RWPE2 (cell line): ENCODE results near the gene SF1.

Experiments
- ATAC-seq: fragments of 200-7000 bp; cut with Tn5 transposase; 3 replicates; pipeline ENCODE4 v1.9.1; 2021; ENCODE audit warnings: low read depth
- DNase-seq: peaks from one replicate; pipeline ENCODE4 v3.0.0-alpha.2; 2020; ENCODE audit warnings: low spot score
- H3K27ac ChIP-seq: fragments of 450-650 bp; 2 replicates; pipeline ENCODE4 v1.5.1; 2017; ENCODE audit warnings: mild to moderate bottlenecking; ENCODE audit not compliant: poor library complexity, severe bottlenecking
- H3K27me3 ChIP-seq: fragments of 250-450 bp; sonication (Bioruptor Pico); 2 replicates; pipeline ENCODE4 v1.5.1; 2021; ENCODE audit warnings: mild to moderate bottlenecking, moderate library complexity; ENCODE audit not compliant: insufficient read depth, poor library complexity, severe bottlenecking
- H3K36me3 ChIP-seq: fragments of 250-450 bp; sonication (Bioruptor Pico); 2 replicates; pipeline ENCODE4 v1.5.1; 2020; ENCODE audit warnings: low read depth, mild to moderate bottlenecking, moderate library complexity
- H3K4me1 ChIP-seq: fragments of 250-450 bp; sonication (Bioruptor Pico); 2 replicates; pipeline ENCODE4 v1.5.1; 2021; ENCODE audit warnings: mild to moderate bottlenecking, moderate library complexity; ENCODE audit not compliant: insufficient read depth, poor library complexity, severe bottlenecking
- H3K4me3 ChIP-seq: fragments of 250-450 bp; sonication (Bioruptor Pico); 2 replicates; pipeline ENCODE4 v1.5.1; 2021; ENCODE audit warnings: mild to moderate bottlenecking, moderate library complexity; ENCODE audit not compliant: severe bottlenecking
- H3K9me3 ChIP-seq: fragments of 250-450 bp; sonication (Bioruptor Pico); 2 replicates; pipeline ENCODE4 v1.5.1; 2021; ENCODE audit warnings: mild to moderate bottlenecking, moderate library complexity; ENCODE audit not compliant: severe bottlenecking
- CTCF ChIP-seq: fragments of 450-650 bp; IDR thresholded peaks from one replicate; pipeline ENCODE4 v1.5.1; 2017; ENCODE audit warnings: mild to moderate bottlenecking, moderate library complexity; ENCODE audit not compliant: poor library complexity, severe bottlenecking

Gene SF1

GRCh38 chr11:64747961-64748665, 30.2 kb downstream of the SF1 start:
- H3K4me1 ChIP-seq: peaks cover 4% of the 10 kb centered on the region
- H3K27ac ChIP-seq: peak overlapping the region; percentile 74
- no peak for TF ChIP-seq CTCF
- ATAC-seq: peak; percentile 21; the same call in 2 of the 3 replicates
- H3K4me3 ChIP-seq: no peak overlapping the region
- H3K36me3 ChIP-seq: no peaks in the 10 kb centered on the region
- H3K9me3 ChIP-seq: no peaks in the 10 kb centered on the region
- DNase-seq: no peak
- H3K27me3 ChIP-seq: peaks cover 20% of the 10 kb centered on the region

- Histone ChIP-seq H3K4me3 (no peak overlapping the region), H3K4me1 (peaks cover 4% of the 10 kb centered on the region), H3K36me3 (no peaks in the 10 kb centered on the region), H3K27me3 (peaks cover 23% of the 10 kb centered on the region), H3K9me3 (no peaks in the 10 kb centered on the region), H3K27ac (no peak overlapping the region)
- ATAC-seq: no peak
- DNase-seq: no peak
- TF ChIP-seq CTCF: no peak
These were observed 31.9 kb downstream of the SF1 start for GRCh38 chr11:64746486-64746885.

GRCh38 chr11:64745521-64746328, 32.6 kb downstream of the SF1 start:
- Histone ChIP-seq H3K4me3 (peak overlapping the region; percentile 25), H3K36me3 (no peaks in the 10 kb centered on the region), H3K4me1 (peaks cover 4% of the 10 kb centered on the region), H3K9me3 (no peaks in the 10 kb centered on the region), H3K27me3 (peaks cover 23% of the 10 kb centered on the region), H3K27ac (no peak overlapping the region)
- TF ChIP-seq CTCF: no peak
- DNase-seq: no peak
- ATAC-seq: peak; percentile 23

GRCh38 chr11:64745189-64745520, 33.2 kb downstream of the SF1 start:
- no peak for DNase-seq
- Histone ChIP-seq H3K9me3 (no peaks in the 10 kb centered on the region), H3K27ac (no peak overlapping the region), H3K27me3 (peaks cover 23% of the 10 kb centered on the region), H3K36me3 (no peaks in the 10 kb centered on the region), H3K4me3 (peak overlapping the region; percentile 25), H3K4me1 (peaks cover 4% of the 10 kb centered on the region)
- TF ChIP-seq CTCF: no peak
- no peak for ATAC-seq
